ENCODE results near the gene ADAM22. TPM values are rescaled to one million over a fixed set of nuclear protein-coding genes. Genes with fewer than 3 reads are reported as not detected.

Gene ADAM22
- total and polyA plus RNA-seq, 2 donors (not counting 1 experiment from before 2014, with no cell fraction given), result 0.18 to 0.66 TPM

DNA sequence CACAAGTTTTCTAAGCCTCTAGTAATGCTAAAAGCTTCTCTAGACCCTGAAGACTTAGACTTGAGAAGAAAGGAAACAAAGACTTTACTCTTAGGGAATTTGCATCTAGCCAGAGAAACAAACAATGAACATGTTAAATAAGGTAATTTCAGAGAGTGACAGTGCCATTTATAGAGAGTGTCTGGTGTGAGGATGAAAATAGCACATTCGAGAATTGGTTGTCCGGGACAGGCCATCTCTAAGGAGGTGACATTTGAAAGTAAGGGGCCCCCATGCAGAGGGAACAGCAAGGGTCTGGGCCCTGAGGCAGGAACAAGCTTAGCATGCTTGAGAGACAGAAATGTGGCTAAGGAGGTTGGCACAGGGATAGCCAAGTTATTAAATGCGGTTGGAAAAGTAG lies 48.1 kb downstream of the ADAM22 start:
- Histone ChIP-seq H3K4me2 (ENCODE audit: extremely low read depth, insufficient read depth, low read length) (no peak overlapping the region), H3K27me3 (ENCODE audit: control insufficient read depth, insufficient read depth, low read length) (no peaks in the 10 kb centered on the region), H3K9me3 (ENCODE audit: control insufficient read depth, insufficient read depth, low read depth, low read length) (no peaks in the 10 kb centered on the region), H2AFZ (ENCODE audit: low read length) (no peak overlapping the region), H3K4me3 (replicated peaks in 1 of 4; ENCODE audit: control extremely low read depth in 1 of 4, insufficient read depth in 1 of 4, low read depth in 3 of 4, low read length in 4 of 4) (no peak overlapping the region), H3K79me2 (ENCODE audit: control insufficient read depth, insufficient read depth, low read length) (no peaks in the 10 kb centered on the region), H3K4me1 (ENCODE audit: control insufficient read depth, extremely low read depth, insufficient read depth, low read length) (no peaks in the 10 kb centered on the region), H3K27ac (ENCODE audit: insufficient read depth, low read length) (no peak overlapping the region), H3K36me3 (ENCODE audit: control insufficient read depth, insufficient read depth, low read length) (no peaks in the 10 kb centered on the region), H4K20me1 (ENCODE audit: control insufficient read depth, extremely low read depth, insufficient read depth, low read length) (no peaks in the 10 kb centered on the region), H3K9ac (ENCODE audit: insufficient read depth, low read length) (no peak overlapping the region)
- DNase-seq (ENCODE audit: low read depth in 2 of 2), result no peak
- no peak for TF ChIP-seq EZH2 (IDR thresholded peaks at IDR 0.05; ENCODE audit: low read length, missing control alignments)
- TF ChIP-seq, protein P1, sequence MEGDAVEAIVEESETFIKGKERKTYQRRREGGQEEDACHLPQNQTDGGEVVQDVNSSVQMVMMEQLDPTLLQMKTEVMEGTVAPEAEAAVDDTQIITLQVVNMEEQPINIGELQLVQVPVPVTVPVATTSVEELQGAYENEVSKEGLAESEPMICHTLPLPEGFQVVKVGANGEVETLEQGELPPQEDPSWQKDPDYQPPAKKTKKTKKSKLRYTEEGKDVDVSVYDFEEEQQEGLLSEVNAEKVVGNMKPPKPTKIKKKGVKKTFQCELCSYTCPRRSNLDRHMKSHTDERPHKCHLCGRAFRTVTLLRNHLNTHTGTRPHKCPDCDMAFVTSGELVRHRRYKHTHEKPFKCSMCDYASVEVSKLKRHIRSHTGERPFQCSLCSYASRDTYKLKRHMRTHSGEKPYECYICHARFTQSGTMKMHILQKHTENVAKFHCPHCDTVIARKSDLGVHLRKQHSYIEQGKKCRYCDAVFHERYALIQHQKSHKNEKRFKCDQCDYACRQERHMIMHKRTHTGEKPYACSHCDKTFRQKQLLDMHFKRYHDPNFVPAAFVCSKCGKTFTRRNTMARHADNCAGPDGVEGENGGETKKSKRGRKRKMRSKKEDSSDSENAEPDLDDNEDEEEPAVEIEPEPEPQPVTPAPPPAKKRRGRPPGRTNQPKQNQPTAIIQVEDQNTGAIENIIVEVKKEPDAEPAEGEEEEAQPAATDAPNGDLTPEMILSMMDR (conservative IDR thresholded peaks at IDR 0.05 in 1 of 2, IDR thresholded peaks at IDR 0.05 in 1 of 2; ENCODE audit: low read depth in 1 of 2, low read length in 2 of 2), result no peak

DNA sequence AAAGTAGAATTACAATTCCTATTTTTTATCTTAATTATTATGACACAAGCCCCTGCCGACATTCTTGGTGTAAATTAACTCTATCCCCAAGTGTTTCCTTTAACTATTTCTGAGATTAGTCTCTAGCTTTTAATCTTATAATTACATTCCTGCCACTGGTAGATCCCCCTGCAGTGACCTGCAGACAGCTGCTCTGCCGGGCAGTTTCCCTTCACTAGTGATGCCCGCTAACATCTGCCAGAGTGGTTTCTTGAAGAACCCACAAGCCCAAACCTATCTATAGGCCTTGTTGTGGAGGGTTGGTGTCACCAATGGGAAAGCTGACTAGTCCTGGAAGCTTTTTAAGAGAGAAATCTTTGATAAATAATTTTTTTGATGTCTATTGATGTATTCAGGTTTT lies 50.0 kb downstream of the ADAM22 start:
- Histone ChIP-seq H4K20me1 (ENCODE audit: control insufficient read depth, extremely low read depth, insufficient read depth, low read length) (no peaks in the 10 kb centered on the region), H2AFZ (ENCODE audit: low read length) (no peak overlapping the region)
- no peak for DNase-seq (ENCODE audit: low read depth in 2 of 2)

DNA sequence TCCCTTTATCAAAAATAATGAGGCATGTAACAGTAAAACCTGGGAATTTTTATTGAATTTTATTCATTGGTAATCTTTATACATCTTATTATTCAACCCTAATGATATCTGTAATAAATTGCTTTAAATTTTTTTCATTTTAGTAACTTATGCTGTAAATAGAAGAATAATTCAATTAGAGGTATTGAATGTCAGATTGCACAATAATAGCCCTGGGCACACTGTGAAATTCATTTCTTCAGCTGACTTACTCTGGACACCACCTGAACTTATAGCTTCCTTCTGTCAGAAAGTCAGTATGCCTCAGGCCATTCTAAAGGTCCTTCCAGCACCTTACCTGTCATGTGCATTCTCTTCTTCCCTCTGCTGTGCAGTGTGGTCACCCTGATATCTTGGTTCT lies 59.2 kb downstream of the ADAM22 start:
- Histone ChIP-seq H3K36me3 (ENCODE audit: control insufficient read depth, insufficient read depth, low read length) (no peaks in the 10 kb centered on the region), H3K4me3 (replicated peaks in 1 of 4; ENCODE audit: control extremely low read depth in 1 of 4, insufficient read depth in 1 of 4, low read depth in 3 of 4, low read length in 4 of 4) (no peak overlapping the region), H3K9me3 (ENCODE audit: control insufficient read depth, insufficient read depth, low read depth, low read length) (no peaks in the 10 kb centered on the region), H3K9ac (ENCODE audit: insufficient read depth, low read length) (no peak overlapping the region), H3K4me1 (ENCODE audit: control insufficient read depth, extremely low read depth, insufficient read depth, low read length) (no peaks in the 10 kb centered on the region), H3K4me2 (ENCODE audit: extremely low read depth, insufficient read depth, low read length) (no peak overlapping the region), H3K27me3 (ENCODE audit: control insufficient read depth, insufficient read depth, low read length) (no peaks in the 10 kb centered on the region), H3K27ac (ENCODE audit: insufficient read depth, low read length) (no peak overlapping the region), H3K79me2 (ENCODE audit: control insufficient read depth, insufficient read depth, low read length) (no peaks in the 10 kb centered on the region), H2AFZ (ENCODE audit: low read length) (no peak overlapping the region), H4K20me1 (ENCODE audit: control insufficient read depth, extremely low read depth, insufficient read depth, low read length) (no peaks in the 10 kb centered on the region)
- DNase-seq (ENCODE audit: low read depth in 2 of 2), result no peak
- no peak for TF ChIP-seq EZH2 (IDR thresholded peaks at IDR 0.05; ENCODE audit: low read length, missing control alignments)
- TF ChIP-seq, protein P1 (conservative IDR thresholded peaks at IDR 0.05 in 1 of 2, IDR thresholded peaks at IDR 0.05 in 1 of 2; ENCODE audit: low read depth in 1 of 2, low read length in 2 of 2), result no peak

More for the DNA sequence above, 50.0 kb downstream of the ADAM22 start:
- Histone ChIP-seq H3K27ac (ENCODE audit: insufficient read depth, low read length) (no peak overlapping the region), H3K9me3 (ENCODE audit: control insufficient read depth, insufficient read depth, low read depth, low read length) (no peaks in the 10 kb centered on the region), H3K9ac (ENCODE audit: insufficient read depth, low read length) (no peak overlapping the region), H3K27me3 (ENCODE audit: control insufficient read depth, insufficient read depth, low read length) (no peaks in the 10 kb centered on the region), H3K36me3 (ENCODE audit: control insufficient read depth, insufficient read depth, low read length) (no peaks in the 10 kb centered on the region), H3K79me2 (ENCODE audit: control insufficient read depth, insufficient read depth, low read length) (no peaks in the 10 kb centered on the region), H3K4me2 (ENCODE audit: extremely low read depth, insufficient read depth, low read length) (no peak overlapping the region), H3K4me3 (replicated peaks in 1 of 4; ENCODE audit: control extremely low read depth in 1 of 4, insufficient read depth in 1 of 4, low read depth in 3 of 4, low read length in 4 of 4) (no peak overlapping the region), H3K4me1 (ENCODE audit: control insufficient read depth, extremely low read depth, insufficient read depth, low read length) (no peaks in the 10 kb centered on the region)
- TF ChIP-seq, protein P1 (conservative IDR thresholded peaks at IDR 0.05 in 1 of 2, IDR thresholded peaks at IDR 0.05 in 1 of 2; ENCODE audit: low read depth in 1 of 2, low read length in 2 of 2), result no peak
